GM13977 (cell line): ENCODE measurements around the gene KPNA6.
"Not testable (repeated sequence)": the region's sequence is repeated elsewhere in the genome, so short reads cannot be mapped to it uniquely, and the experiment has no call there.

ENCODE experiments used
- DNase-seq: peaks from one replicate; pipeline ENCODE4 v3.0.0; 2012; ENCODE audit warnings: low spot score
- CTCF ChIP-seq: IDR thresholded peaks from 2 replicates; pipeline ENCODE4 v1.5.1; 2012; ENCODE audit warnings: mild to moderate bottlenecking, control low read depth; ENCODE audit not compliant: insufficient read depth; ENCODE audit errors: extremely low read depth, missing control alignments
- in situ Hi-C: fragments of 300-500 bp; cut with MboI; formaldehyde crosslinking; loops from one replicate; pipeline ENCODE4 v1.12.0; 2022; ENCODE audit warnings: low sequenced_read_pairs, low pct_unique_long_range_greater_than_20kb, mixed read lengths, inconsistent platforms; ENCODE audit not compliant: unreplicated experiment

The KPNA6 gene

GRCh38 chr1:32163405-32163804 lies 55.5 kb downstream of the KPNA6 start:
- in situ Hi-C loops: no loop called here
- no peak for DNase-seq
- TF ChIP-seq CTCF: no peak

- in situ Hi-C loops, DNase-seq: not testable (repeated sequence)
Measured at GRCh38 chr1:32165633-32166032, 57.8 kb downstream of the KPNA6 start.

DNA sequence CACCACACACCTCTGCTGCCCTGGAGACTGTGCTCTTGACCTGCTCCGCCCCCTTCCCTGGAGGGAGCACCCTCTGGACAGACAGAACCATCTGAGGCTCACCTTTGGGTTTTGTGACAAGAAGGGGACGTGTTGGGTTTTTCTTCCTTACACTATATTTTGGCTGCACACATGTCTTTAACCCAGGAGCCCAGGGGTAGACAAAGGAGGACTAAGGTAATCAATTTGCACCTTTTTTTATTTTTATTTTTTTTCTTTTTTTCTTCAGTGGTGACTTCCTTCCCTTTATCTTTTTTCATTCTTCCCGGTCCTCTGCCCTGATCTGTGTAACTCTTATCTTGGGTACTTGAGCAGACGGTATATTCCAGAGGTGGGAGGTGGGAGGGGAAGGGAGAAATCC lies 63.1 kb downstream of the KPNA6 start:
- no peak for DNase-seq
- no peak for TF ChIP-seq CTCF
- in situ Hi-C loops: no loop called here

DNA sequence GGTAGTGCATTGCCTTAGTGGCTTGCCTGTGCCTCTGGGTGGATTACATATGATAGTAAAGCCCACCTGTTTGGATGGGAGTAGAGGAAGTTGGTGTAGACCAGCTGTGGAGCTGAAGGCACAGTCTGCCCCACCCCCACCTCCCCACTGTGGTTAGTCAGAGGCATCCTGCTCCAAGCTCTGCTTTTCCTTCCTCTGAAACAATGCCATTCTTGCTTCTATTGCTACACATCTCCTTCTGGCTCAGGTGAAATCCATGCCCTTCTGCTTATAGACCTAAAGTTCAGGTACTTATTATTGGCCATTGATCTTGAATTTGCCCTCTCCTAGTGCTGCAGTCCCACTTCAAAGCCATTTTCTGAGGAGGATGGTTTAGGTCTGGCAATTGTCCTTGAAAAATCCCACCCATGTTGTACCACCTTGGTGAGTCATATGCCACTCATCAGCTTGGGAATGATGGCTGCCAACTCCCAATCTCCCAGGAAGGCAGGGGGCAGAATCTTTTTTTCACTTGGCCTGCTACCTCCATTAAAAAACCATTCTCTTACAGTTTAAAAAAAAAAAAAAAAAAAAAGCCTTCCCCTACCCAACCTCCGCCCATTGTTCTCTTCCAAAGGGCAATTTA lies 64.9 kb downstream of the KPNA6 start:
- no peak for TF ChIP-seq CTCF
- no peak for DNase-seq
- in situ Hi-C loops: no loop called here

DNA sequence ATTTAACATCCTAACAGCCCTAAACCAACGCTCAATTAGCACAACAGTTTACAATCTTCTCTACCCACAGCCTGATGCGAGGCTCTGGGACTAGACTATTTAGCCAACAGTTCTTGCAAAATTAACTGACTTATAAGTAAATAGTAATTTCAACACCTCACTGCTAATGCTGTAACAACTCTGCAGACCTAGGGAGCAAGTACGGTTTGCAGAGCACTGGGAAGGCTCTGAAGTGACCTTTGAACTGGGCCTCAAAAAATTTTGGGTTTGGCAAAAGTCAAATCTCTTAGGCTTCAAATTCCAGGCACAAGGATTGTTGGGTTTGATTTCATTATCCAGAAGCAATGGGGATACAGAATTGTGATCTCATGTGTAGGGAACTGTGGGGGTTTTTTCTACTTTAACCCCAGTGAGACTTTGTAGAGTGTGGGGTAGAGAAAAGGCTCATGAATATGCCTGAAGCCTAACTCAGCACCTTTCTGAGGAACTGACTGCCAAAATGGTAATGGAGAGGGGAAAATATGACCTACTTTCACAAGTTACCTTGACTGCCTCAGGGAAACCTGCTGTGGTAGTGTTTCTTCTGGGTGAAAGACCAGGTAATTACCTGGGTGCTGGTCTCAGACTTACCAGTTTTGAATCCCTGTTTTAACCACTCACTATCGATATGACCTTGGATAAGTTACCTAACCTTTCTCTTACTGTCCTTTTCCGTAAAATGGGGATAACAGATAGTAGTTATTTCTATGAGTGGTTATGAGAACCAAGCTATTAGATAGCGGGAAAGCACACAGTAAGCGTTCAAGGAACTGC lies 70.7 kb downstream of the KPNA6 start:
- no peak for DNase-seq
- no peak for TF ChIP-seq CTCF
- in situ Hi-C loops: no loop called here

DNA sequence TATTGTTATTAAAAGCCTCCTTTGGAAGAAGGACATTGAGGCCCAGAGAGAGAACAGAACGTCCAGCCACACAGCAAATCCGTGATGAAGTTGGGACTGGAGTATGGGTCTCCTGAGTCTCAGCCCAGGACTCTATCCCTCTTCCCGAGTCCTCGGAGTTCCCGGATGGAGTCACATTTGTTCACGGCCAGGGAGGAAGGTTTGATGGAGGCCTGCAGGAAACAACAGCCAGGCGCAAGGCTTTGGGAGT lies 71.3 kb downstream of the KPNA6 start:
- in situ Hi-C loops: no loop called here
- no peak for DNase-seq
- TF ChIP-seq CTCF: no peak

GRCh38 chr1:32179443-32180185 lies 71.8 kb downstream of the KPNA6 start, which contains the start of gene TXLNA:
Gene TXLNA (plus strand): TSS chr1:32179675. CDS start chr1:32180346, 671 bp downstream.
- TF ChIP-seq CTCF: no peak
- peak; percentile 98 for DNase-seq
- in situ Hi-C loops: no loop called here
